Measurements from ENCODE around the gene CDH22.

- peak; percentile 56 for TF ChIP-seq FOS (IDR thresholded peaks at IDR 0.05; ENCODE audit: extremely low read depth, insufficient read length)
- no peak for TF ChIP-seq POLR2AphosphoS5 (IDR thresholded peaks at IDR 0.05; ENCODE audit: control insufficient read depth, insufficient read depth, low read depth, low read length)
- peak; percentile 68; the same call in 1 of the 2 replicates for TF ChIP-seq HDAC2 (IDR thresholded peaks at IDR 0.05)
- TF ChIP-seq U2AF2 (optimal IDR thresholded peaks at IDR 0.05; ENCODE audit: low read depth, low read length): no peak
- TF ChIP-seq ESRRA (IDR thresholded peaks at IDR 0.05; ENCODE audit: borderline replicate concordance, low read depth): no peak
- no peak for TF ChIP-seq ATF6 (CRISPR knock-in tag; IDR thresholded peaks at IDR 0.05)
- peak; percentile 75 to 85; a peak in 3 of 4 replicates for TF ChIP-seq KDM1A (IDR thresholded peaks at IDR 0.05)
- no peak for TF ChIP-seq ESRRB (CRISPR knock-in tag; IDR thresholded peaks at IDR 0.05; ENCODE audit: borderline replicate concordance)
- no peak for TF ChIP-seq OTX1 (CRISPR knock-in tag; IDR thresholded peaks at IDR 0.05)
- no peak for TF ChIP-seq POLR2A (conservative IDR thresholded peaks at IDR 0.05)
Observed at GRCh38 chr20:46215913-46216707, 92.2 kb downstream of the CDH22 start.
